Activated naive CD4-positive, alpha-beta T cell treated with anti-CD3 and anti-CD28 coated beads, Interleukin-2, amount 10 ng/mL, durations not matched to agents 7 days and 5 days (primary cell): ENCODE data around the gene MRPL53.
"Not testable (repeated sequence)": the region's sequence is repeated elsewhere in the genome, so short reads cannot be mapped to it uniquely, and the experiment has no call there.

Source experiments
- CTCF ChIA-PET: fragments of 350-600 bp; sonication (Branson Sonifier 250); formaldehyde crosslinking; loops from one replicate; lab custom pipeline; 2021; ENCODE audit warnings: antibody characterized with exemption; lab: Charles Lee
- DNase-seq: peaks from one replicate; pipeline ENCODE4 v3.0.0-alpha.2; 2020
- H3K27ac Mint-ChIP-seq: one replicate; pipeline ENCODE4 v1.8.0; 2021; ENCODE audit warnings: mild to moderate bottlenecking, moderate library complexity, mixed read lengths
- H3K27me3 Mint-ChIP-seq: one replicate; pipeline ENCODE4 v1.8.0; 2021; ENCODE audit warnings: mild to moderate bottlenecking, mixed read lengths
- H3K36me3 Mint-ChIP-seq: one replicate; pipeline ENCODE4 v1.8.0; 2021; ENCODE audit warnings: mixed read lengths
- H3K4me1 Mint-ChIP-seq: one replicate; pipeline ENCODE4 v1.8.0; 2021; ENCODE audit warnings: mixed read lengths
- H3K4me3 Mint-ChIP-seq: one replicate; pipeline ENCODE4 v1.8.0; 2021; ENCODE audit warnings: mild to moderate bottlenecking, moderate library complexity, mixed read lengths
- H3K9me3 Mint-ChIP-seq: one replicate; pipeline ENCODE4 v1.8.0; 2021; ENCODE audit warnings: mixed read lengths

MRPL53 gene

GRCh38 chr2:74481961-74482800 lies 9.7 kb upstream of the MRPL53 start:
- CTCF ChIA-PET, result interaction anchor here (0.8 to 6.1 kb wide), 16 partner anchors 8 to 147 kb away, joined by 3 to 86 read pairs (median 4); partner anchors contain the start of genes AUP1, HTRA2, INO80B and MOGS
- peak; percentile 75 for DNase-seq
- Mint-ChIP-seq H3K27ac (peak overlapping the region; percentile 98), H3K4me3 (peak overlapping the region; percentile 100), H3K4me1 (peaks cover 51% of the 10 kb centered on the region), H3K36me3 (peaks cover 42% of the 10 kb centered on the region), H3K27me3 (no peaks in the 10 kb centered on the region), H3K9me3 (no peaks in the 10 kb centered on the region)

- Mint-ChIP-seq H3K9me3 (no peaks in the 10 kb centered on the region), H3K4me1 (peaks cover 48% of the 10 kb centered on the region), H3K4me3 (peak overlapping the region; percentile 100), H3K27me3 (no peaks in the 10 kb centered on the region), H3K36me3 (peaks cover 38% of the 10 kb centered on the region), H3K27ac (no peak overlapping the region)
- CTCF ChIA-PET, result interaction anchor here (0.7 to 6.1 kb wide), 10 partner anchors 9 to 147 kb away, joined by 3 to 86 read pairs (median 8); partner anchors contain the start of genes AUP1, HTRA2, INO80B and MRPL53
- no peak for DNase-seq
Measured at GRCh38 chr2:74481431-74481830, 9.0 kb upstream of the MRPL53 start.

- no peaks in the 10 kb centered on the region for H3K9me3 Mint-ChIP-seq
- DNase-seq, result no peak
- H3K27me3 Mint-ChIP-seq, result peaks cover 7% of the 10 kb centered on the region
- peaks cover 48% of the 10 kb centered on the region for H3K36me3 Mint-ChIP-seq
- no peak overlapping the region for H3K4me3 Mint-ChIP-seq
- CTCF ChIA-PET, result interaction anchor here (0.9 to 3.4 kb wide), 4 partner anchors 8 to 112 kb away, joined by 3 to 11 read pairs (median 6); partner anchors contain the start of genes CCDC142 and TTC31
- peaks cover 44% of the 10 kb centered on the region for H3K4me1 Mint-ChIP-seq
- H3K27ac Mint-ChIP-seq, result peak overlapping the region; percentile 20
Measured at GRCh38 chr2:74474899-74475298, 2.4 kb upstream of the MRPL53 start.

- peaks cover 43% of the 10 kb centered on the region for H3K4me1 Mint-ChIP-seq
- no peaks in the 10 kb centered on the region for H3K9me3 Mint-ChIP-seq
- no peak overlapping the region for H3K4me3 Mint-ChIP-seq
- DNase-seq, result no peak
- peaks cover 46% of the 10 kb centered on the region for H3K36me3 Mint-ChIP-seq
- H3K27me3 Mint-ChIP-seq, result peaks cover 7% of the 10 kb centered on the region
- CTCF ChIA-PET, result interaction anchor here (1.7 to 3.4 kb wide), 3 partner anchors 9 to 19 kb away, joined by 3 to 11 read pairs (median 6); partner anchors contain the start of genes CCDC142, INO80B and TTC31
- no peak overlapping the region for H3K27ac Mint-ChIP-seq
Measured at GRCh38 chr2:74474481-74474880, 2.0 kb upstream of the MRPL53 start.

GRCh38 chr2:74472945-74473258 lies 422 bp upstream of the MRPL53 start:
- no peak for DNase-seq
- Mint-ChIP-seq H3K27me3 (peaks cover 7% of the 10 kb centered on the region), H3K4me3 (peak overlapping the region; percentile 96), H3K4me1 (peaks cover 40% of the 10 kb centered on the region), H3K9me3 (no peaks in the 10 kb centered on the region), H3K36me3 (peaks cover 43% of the 10 kb centered on the region), H3K27ac (peak overlapping the region; percentile 99)
- CTCF ChIA-PET, result interaction anchor here (0.9 to 3.4 kb wide), 7 partner anchors 9 to 113 kb away, joined by 3 to 27 read pairs (median 4); partner anchors contain the start of genes CCDC142, INO80B, TTC31 and WBP1

- DNase-seq, result no peak
- H3K4me3 Mint-ChIP-seq, result peak overlapping the region; percentile 96
- H3K27me3 Mint-ChIP-seq, result peaks cover 7% of the 10 kb centered on the region
- CTCF ChIA-PET, result interaction anchor here (1.0 to 2.9 kb wide), 2 partner anchors 10 to 13 kb away, joined by 3 to 27 read pairs; partner anchors contain the start of genes CCDC142, TTC31 and WBP1
- peaks cover 40% of the 10 kb centered on the region for H3K4me1 Mint-ChIP-seq
- peaks cover 38% of the 10 kb centered on the region for H3K36me3 Mint-ChIP-seq
- peak overlapping the region; percentile 99 for H3K27ac Mint-ChIP-seq
- H3K9me3 Mint-ChIP-seq, result no peaks in the 10 kb centered on the region
Measured at GRCh38 chr2:74471332-74472065, 981 bp downstream of the MRPL53 start.

- not testable (repeated sequence) for H3K9me3 Mint-ChIP-seq, DNase-seq, H3K27me3 Mint-ChIP-seq
- H3K36me3 Mint-ChIP-seq, result peaks cover 37% of the 10 kb centered on the region
- CTCF ChIA-PET, result interaction anchor here (2.9 kb wide), 1 partner anchor 11 kb away, joined by 27 read pairs; the partner anchor contains the start of genes CCDC142 and TTC31
- H3K4me1 Mint-ChIP-seq, result peaks cover 44% of the 10 kb centered on the region
- H3K27ac Mint-ChIP-seq, result peak overlapping the region; percentile 86
- peak overlapping the region; percentile 66 for H3K4me3 Mint-ChIP-seq
Measured at GRCh38 chr2:74470742-74471141, 1.7 kb downstream of the MRPL53 start.

GRCh38 chr2:74464406-74464805 lies 8.1 kb downstream of the MRPL53 start:
- peaks cover 36% of the 10 kb centered on the region for H3K4me1 Mint-ChIP-seq
- H3K9me3 Mint-ChIP-seq, result no peaks in the 10 kb centered on the region
- no peak for DNase-seq
- peak overlapping the region; percentile 74 for H3K27ac Mint-ChIP-seq
- H3K36me3 Mint-ChIP-seq, result peaks cover 19% of the 10 kb centered on the region
- H3K4me3 Mint-ChIP-seq, result peak overlapping the region; percentile 98
- CTCF ChIA-PET, result interaction anchor here (1.1 to 1.2 kb wide), 3 partner anchors 18 to 67 kb away, joined by 3 to 4 read pairs (median 4); partner anchors contain the start of genes C2orf81, CCDC142 and TTC31
- H3K27me3 Mint-ChIP-seq, result peaks cover 3% of the 10 kb centered on the region

- peaks cover 19% of the 10 kb centered on the region for H3K36me3 Mint-ChIP-seq
- peak overlapping the region; percentile 31 for H3K4me3 Mint-ChIP-seq
- H3K27me3 Mint-ChIP-seq, result peaks cover 3% of the 10 kb centered on the region
- H3K27ac Mint-ChIP-seq, result peak overlapping the region; percentile 54
- H3K4me1 Mint-ChIP-seq, result peaks cover 45% of the 10 kb centered on the region
- H3K9me3 Mint-ChIP-seq, result no peaks in the 10 kb centered on the region
- CTCF ChIA-PET, result no interaction called here
- no peak for DNase-seq
Measured at GRCh38 chr2:74462786-74463105, 9.7 kb downstream of the MRPL53 start.

GRCh38 chr2:74462054-74462785 lies 10.3 kb downstream of the MRPL53 start:
- H3K4me3 Mint-ChIP-seq, result no peak overlapping the region
- H3K9me3 Mint-ChIP-seq, result no peaks in the 10 kb centered on the region
- H3K36me3 Mint-ChIP-seq, result peaks cover 20% of the 10 kb centered on the region
- DNase-seq, result no peak
- H3K27me3 Mint-ChIP-seq, result peaks cover 3% of the 10 kb centered on the region
- CTCF ChIA-PET, result interaction anchor here (0.9 to 1.2 kb wide), 3 partner anchors 13 to 124 kb away, joined by 3 read pairs; no protein-coding TSS in a partner anchor
- no peak overlapping the region for H3K27ac Mint-ChIP-seq
- H3K4me1 Mint-ChIP-seq, result peaks cover 48% of the 10 kb centered on the region

GRCh38 chr2:74461187-74462053 lies 11.1 kb downstream of the MRPL53 start:
- CTCF ChIA-PET, result interaction anchor here (0.9 to 2.1 kb wide), 4 partner anchors 14 to 125 kb away, joined by 3 to 7 read pairs (median 3); no protein-coding TSS in a partner anchor
- H3K36me3 Mint-ChIP-seq, result peaks cover 24% of the 10 kb centered on the region
- no peaks in the 10 kb centered on the region for H3K9me3 Mint-ChIP-seq
- peak; percentile 45 for DNase-seq
- peaks cover 56% of the 10 kb centered on the region for H3K4me1 Mint-ChIP-seq
- no peak overlapping the region for H3K27ac Mint-ChIP-seq
- H3K4me3 Mint-ChIP-seq, result no peak overlapping the region
- H3K27me3 Mint-ChIP-seq, result peaks cover 3% of the 10 kb centered on the region

- not testable (repeated sequence) for H3K27ac Mint-ChIP-seq, H3K27me3 Mint-ChIP-seq, DNase-seq, H3K9me3 Mint-ChIP-seq
- CTCF ChIA-PET, result interaction anchor here (1.8 to 2.1 kb wide), 2 partner anchors 22 to 72 kb away, joined by 5 to 7 read pairs; no protein-coding TSS in a partner anchor
- Mint-ChIP-seq H3K4me1 (peaks cover 58% of the 10 kb centered on the region), H3K36me3 (peaks cover 33% of the 10 kb centered on the region), H3K4me3 (peak overlapping the region; percentile 56)
Measured at GRCh38 chr2:74460187-74460586, 12.3 kb downstream of the MRPL53 start.
